Caco-2 (cell line): ENCODE results near the gene GABARAPL1. TPM values are rescaled to one million over a fixed set of nuclear protein-coding genes. Genes with fewer than 3 reads are reported as not detected.
A peak's percentile ranks its signal among the peaks of the same experiment; 100 is the strongest.

Experiments
- BruUV-seq: library from RNA; stranded (reverse); fragments of 400-500 nt; replicated peaks from 2 replicates; lab custom pipeline; 2021; lab: Mats Ljungman, UMichigan
- CTCF ChIA-PET: fragments of 300-600 bp; sonication (Branson Sonifier 250); formaldehyde crosslinking; loops from one replicate; lab custom pipeline; 2022; ENCODE audit warnings: antibody characterized with exemption; lab: Charles Lee
- POLR2A ChIA-PET: fragments of 300-600 bp; sonication (Branson Sonifier 250); formaldehyde crosslinking; loops from one replicate; lab custom pipeline; 2022; ENCODE audit warnings: antibody characterized with exemption; lab: Charles Lee
- DNase-seq, 2 experiments: peaks; one replicate each; pipeline versions ENCODE4 v3.0.0 to v3.0.0-alpha.2; 2020 to 2022
- H3K27me3 ChIP-seq: replicated peaks from 2 replicates; pipeline ENCODE4 v1.6.0; 2011; ENCODE audit warnings: low read length; ENCODE audit not compliant: control insufficient read depth, insufficient read depth
- H3K36me3 ChIP-seq: 2 replicates; pipeline ENCODE4 v1.5.1; 2011; ENCODE audit warnings: low read length; ENCODE audit not compliant: control insufficient read depth, insufficient read depth
- H3K4me1 ChIP-seq: fragments of 250-450 bp; sonication (Bioruptor Pico); 2 replicates; pipeline ENCODE4 v1.5.1; 2020; ENCODE audit warnings: mild to moderate bottlenecking
- H3K4me3 ChIP-seq: 2 replicates; pipeline ENCODE4 v1.5.1; 2011; ENCODE audit warnings: low read depth, mild to moderate bottlenecking, control low read depth, low read length
- H3K9me3 ChIP-seq: fragments of 250-450 bp; sonication (Bioruptor Pico); 2 replicates; pipeline ENCODE4 v1.5.1; 2020; ENCODE audit warnings: mild to moderate bottlenecking, moderate library complexity
- H3K27ac Mint-ChIP-seq: one replicate; pipeline ENCODE4 v1.8.0; 2022; ENCODE audit warnings: mixed read lengths; ENCODE audit not compliant: unreplicated experiment
- H3K27me3 Mint-ChIP-seq: one replicate; pipeline ENCODE4 v1.8.0; 2022; ENCODE audit warnings: mixed read lengths; ENCODE audit not compliant: insufficient read depth, unreplicated experiment
- H3K36me3 Mint-ChIP-seq: one replicate; pipeline ENCODE4 v1.8.0; 2022; ENCODE audit warnings: mild to moderate bottlenecking, mixed read lengths; ENCODE audit not compliant: insufficient read depth, unreplicated experiment
- H3K4me1 Mint-ChIP-seq: one replicate; pipeline ENCODE4 v1.8.0; 2022; ENCODE audit warnings: low read depth, mixed read lengths; ENCODE audit not compliant: unreplicated experiment
- H3K4me3 Mint-ChIP-seq: one replicate; pipeline ENCODE4 v1.8.0; 2022; ENCODE audit warnings: mild to moderate bottlenecking, moderate library complexity, mixed read lengths; ENCODE audit not compliant: unreplicated experiment
- H3K9me3 Mint-ChIP-seq: one replicate; pipeline ENCODE4 v1.8.0; 2022; ENCODE audit warnings: mixed read lengths; ENCODE audit not compliant: unreplicated experiment
- intact Hi-C: fragments of 100-400 bp; cut with micrococcal nuclease; formaldehyde crosslinking; loops from one replicate; pipeline ENCODE4 v1.10.0; 2022; ENCODE audit not compliant: unreplicated experiment
- total RNA-seq: library from RNA; stranded (reverse); gene quantifications from 2 replicates; pipeline ENCODE4 v1.2.3, GENCODE V29; 2022
- TF ChIP-seq, protein P1 (sequence below), 2 experiments: fragments of 200-600 bp in 1 of 2; IDR thresholded peaks; 1 replicate in 1 of 2; 2 replicates in 1 of 2; pipeline versions ENCODE4 v1.5.1 to v1.8.0; 2011 to 2022; ENCODE audit warnings: antibody characterized with exemption in 1 of 2, control low read depth in 1 of 2, inconsistent platforms in 1 of 2, low read depth in 1 of 2, low read length in 1 of 2, mild to moderate bottlenecking in 1 of 2, moderate library complexity in 1 of 2; ENCODE audit not compliant: insufficient read depth in 1 of 2, severe bottlenecking in 1 of 2, unreplicated experiment in 1 of 2

GABARAPL1 gene
- total RNA-seq, 1 experiment from 2014 or later, result 106 TPM

DNA sequence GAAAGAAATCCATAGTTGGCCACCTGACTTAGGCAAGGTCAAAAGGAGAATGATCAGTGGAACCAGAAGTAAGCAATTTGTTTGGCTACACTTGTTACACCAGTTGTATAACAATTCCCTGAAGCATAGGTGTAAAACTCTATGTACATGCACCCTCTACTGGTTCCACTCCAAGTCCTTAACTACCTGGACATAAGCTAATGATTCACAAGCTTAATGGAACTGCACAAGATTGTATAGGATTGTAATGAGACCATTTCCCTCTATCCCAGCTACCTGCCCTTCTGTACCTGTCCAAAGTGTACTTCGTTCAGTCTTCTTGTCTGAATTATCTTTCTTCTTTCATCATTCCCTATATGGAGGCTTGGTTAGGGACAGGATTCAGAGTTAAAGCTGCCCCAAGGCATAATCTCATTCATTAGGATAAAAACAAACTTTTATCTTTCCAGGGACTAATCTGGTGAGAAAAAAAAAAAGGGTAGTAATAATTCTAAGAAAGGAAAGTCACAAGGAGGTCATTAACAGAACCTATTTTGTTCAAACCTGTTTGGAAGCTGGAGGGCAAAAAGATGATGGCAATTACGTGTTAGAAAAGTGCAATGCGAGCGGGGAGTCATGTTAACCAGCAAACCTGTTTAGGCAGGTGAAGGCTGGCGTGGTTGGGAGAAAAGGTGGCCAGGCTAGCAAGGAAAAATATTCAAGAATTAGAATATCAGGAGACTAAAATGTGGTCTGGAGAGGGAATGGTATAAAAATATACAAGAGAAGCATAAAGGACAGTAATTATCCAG is 36.6 kb upstream of the GABARAPL1 start:
- ChIA-PET POLR2A (interaction anchor here (0.6 to 1.3 kb wide), 4 partner anchors 9 to 37 kb away, joined by 3 to 12 read pairs (median 4); partner anchors contain the start of gene GABARAPL1), CTCF (interaction anchor here (0.6 to 2.8 kb wide), 15 partner anchors 8 to 218 kb away, joined by 3 to 80 read pairs (median 5); no protein-coding TSS in a partner anchor)
- Mint-ChIP-seq H3K9me3 (no peaks in the 10 kb centered on the region), H3K36me3 (peaks cover 11% of the 10 kb centered on the region), H3K4me1 (peaks cover 52% of the 10 kb centered on the region), H3K4me3 (peak overlapping the region; percentile 18), H3K27me3 (no peaks in the 10 kb centered on the region), H3K27ac (peak overlapping the region; percentile 77)
- Histone ChIP-seq H3K27me3 (no peaks in the 10 kb centered on the region), H3K4me1 (peaks cover 91% of the 10 kb centered on the region), H3K4me3 (no peak overlapping the region), H3K36me3 (no peaks in the 10 kb centered on the region), H3K9me3 (no peaks in the 10 kb centered on the region)
- DNase-seq, result peak; percentile 58 to 68
- BruUV-seq, result no TSS peak
- TF ChIP-seq, protein P1, sequence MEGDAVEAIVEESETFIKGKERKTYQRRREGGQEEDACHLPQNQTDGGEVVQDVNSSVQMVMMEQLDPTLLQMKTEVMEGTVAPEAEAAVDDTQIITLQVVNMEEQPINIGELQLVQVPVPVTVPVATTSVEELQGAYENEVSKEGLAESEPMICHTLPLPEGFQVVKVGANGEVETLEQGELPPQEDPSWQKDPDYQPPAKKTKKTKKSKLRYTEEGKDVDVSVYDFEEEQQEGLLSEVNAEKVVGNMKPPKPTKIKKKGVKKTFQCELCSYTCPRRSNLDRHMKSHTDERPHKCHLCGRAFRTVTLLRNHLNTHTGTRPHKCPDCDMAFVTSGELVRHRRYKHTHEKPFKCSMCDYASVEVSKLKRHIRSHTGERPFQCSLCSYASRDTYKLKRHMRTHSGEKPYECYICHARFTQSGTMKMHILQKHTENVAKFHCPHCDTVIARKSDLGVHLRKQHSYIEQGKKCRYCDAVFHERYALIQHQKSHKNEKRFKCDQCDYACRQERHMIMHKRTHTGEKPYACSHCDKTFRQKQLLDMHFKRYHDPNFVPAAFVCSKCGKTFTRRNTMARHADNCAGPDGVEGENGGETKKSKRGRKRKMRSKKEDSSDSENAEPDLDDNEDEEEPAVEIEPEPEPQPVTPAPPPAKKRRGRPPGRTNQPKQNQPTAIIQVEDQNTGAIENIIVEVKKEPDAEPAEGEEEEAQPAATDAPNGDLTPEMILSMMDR (IDR thresholded peaks at IDR 0.05; ENCODE audit: insufficient read depth in 1 of 2, low read depth in 1 of 2, low read length in 1 of 2, severe bottlenecking in 1 of 2, unreplicated experiment in 1 of 2), result peak; percentile 21 to 46
- intact Hi-C loops, result loop anchor here (1.0 kb wide), 3 partner anchors 9 to 23 kb away; no protein-coding TSS in a partner anchor

DNA sequence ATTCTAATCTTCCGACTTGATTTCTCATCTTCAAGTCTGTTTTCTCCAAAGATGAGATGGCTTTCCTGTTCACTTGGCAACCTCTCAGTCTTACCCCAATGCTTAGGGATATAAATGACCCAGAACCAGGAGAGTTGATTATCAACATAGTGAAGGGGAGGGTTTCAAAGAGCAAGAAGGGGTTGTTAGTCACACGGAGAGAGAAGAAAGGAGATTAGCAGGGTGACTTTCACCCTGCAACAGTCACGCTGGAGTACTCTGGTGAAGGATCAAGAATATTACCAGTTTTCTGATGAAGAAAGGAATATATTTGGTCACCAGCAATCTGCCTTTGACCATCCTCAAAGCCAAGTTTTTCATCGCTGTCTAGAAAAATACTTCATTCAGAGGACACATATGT is 33.9 kb upstream of the GABARAPL1 start, which contains the start of gene TMEM52B:
Gene TMEM52B (plus strand): TSS at position 212 of the 400 bp plus-strand sequence. CDS start 543 bp downstream, outside the sequence.
- H3K4me1 Mint-ChIP-seq, result peaks cover 47% of the 10 kb centered on the region
- POLR2A ChIA-PET, result no interaction called here

DNA sequence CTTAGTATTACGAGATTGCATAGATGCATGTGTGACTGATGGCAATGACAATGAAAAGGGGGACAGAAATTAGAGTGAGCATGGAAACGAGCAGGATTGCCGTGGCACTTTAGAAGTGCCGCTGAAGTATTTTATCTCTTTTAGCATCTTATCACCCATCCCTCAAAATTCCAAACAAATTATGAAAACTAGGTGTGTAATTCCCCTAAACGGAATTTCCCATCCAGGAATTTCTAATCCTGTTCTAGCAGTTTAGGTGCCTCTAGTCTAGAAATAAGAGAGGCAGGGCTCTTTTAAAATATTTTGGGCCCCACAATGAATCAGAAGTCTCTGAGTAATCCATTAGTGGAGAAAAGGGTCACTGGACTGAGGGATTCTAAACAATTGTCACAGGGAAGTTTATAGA is 32.9 kb upstream of the GABARAPL1 start:
- no peak for DNase-seq
- peaks cover 50% of the 10 kb centered on the region for H3K4me1 Mint-ChIP-seq
- Histone ChIP-seq H3K9me3 (no peaks in the 10 kb centered on the region), H3K4me3 (no peak overlapping the region), H3K4me1 (peaks cover 81% of the 10 kb centered on the region), H3K27me3 (no peaks in the 10 kb centered on the region), H3K36me3 (no peaks in the 10 kb centered on the region)
- TF ChIP-seq, protein P1 (IDR thresholded peaks at IDR 0.05; ENCODE audit: insufficient read depth in 1 of 2, low read depth in 1 of 2, low read length in 1 of 2, severe bottlenecking in 1 of 2, unreplicated experiment in 1 of 2), result no peak
- POLR2A ChIA-PET, result no interaction called here
- H3K9me3 Mint-ChIP-seq, result no peaks in the 10 kb centered on the region
- BruUV-seq, result no TSS peak
- H3K36me3 Mint-ChIP-seq, result peaks cover 4% of the 10 kb centered on the region
- CTCF ChIA-PET, result interaction anchor here (1.3 kb wide), 1 partner anchor 10 kb away, joined by 3 read pairs; no protein-coding TSS in a partner anchor
- no peaks in the 10 kb centered on the region for H3K27me3 Mint-ChIP-seq
- intact Hi-C loops, result loop anchor here (1.0 kb wide), 1 partner anchor 7 kb away; the partner anchor contains the start of gene OLR1
- H3K4me3 Mint-ChIP-seq, result peak overlapping the region; percentile 34
- peak overlapping the region; percentile 29 for H3K27ac Mint-ChIP-seq

More for the DNA sequence above, 33.9 kb upstream of the GABARAPL1 start, which contains the start of gene TMEM52B:
- no TSS peak for BruUV-seq
- Mint-ChIP-seq H3K27ac (peak within 1 kb of the TSS; percentile 29), H3K36me3 (peaks cover 4% of the 10 kb centered on the region), H3K9me3 (no peaks in the 10 kb centered on the region), H3K27me3 (no peaks in the 10 kb centered on the region), H3K4me3 (peak within 1 kb of the TSS; percentile 34)
- H3K4me3 ChIP-seq, result no peak within 1 kb of the TSS
- no peaks in the 10 kb centered on the region for H3K27me3 ChIP-seq
- no peak for DNase-seq
- intact Hi-C loops, result no loop called here
- TF ChIP-seq, protein P1 (IDR thresholded peaks at IDR 0.05; ENCODE audit: insufficient read depth in 1 of 2, low read depth in 1 of 2, low read length in 1 of 2, severe bottlenecking in 1 of 2, unreplicated experiment in 1 of 2), result no peak
- no peaks in the 10 kb centered on the region for H3K36me3 ChIP-seq
- peaks cover 82% of the 10 kb centered on the region for H3K4me1 ChIP-seq
- H3K9me3 ChIP-seq, result no peaks in the 10 kb centered on the region
- CTCF ChIA-PET, result interaction anchor here (1.3 kb wide), 1 partner anchor 11 kb away, joined by 3 read pairs; no protein-coding TSS in a partner anchor
